Frontal cortex (tissue), 4 donors: ENCODE measurements around the gene GOLGA1. TPM values are rescaled to one million over a fixed set of nuclear protein-coding genes. Genes with fewer than 3 reads are reported as not detected.
"Not testable (repeated sequence)": the region's sequence is repeated elsewhere in the genome, so short reads cannot be mapped to it uniquely, and the experiment has no call there.

ENCODE experiments used
- DNase-seq, 2 donors: peaks; one replicate each; pipeline ENCODE4 v3.0.0; 2012; ENCODE audit warnings: low spot score in 2 of 2
- FAIRE-seq: peaks from 2 replicates; lab custom pipeline; 2012; peaks lifted over from hg19 to GRCh38; lab: Jason Lieb, UNC
- total RNA-seq: library from RNA; depleted of rRNA; stranded (reverse); fragments of >200 nt; gene quantifications from one replicate; pipeline ENCODE4 v1.2.3, GENCODE V29; 2014
- donor health status: control.
- donor health status: control.
- donor health status: control.

GOLGA1 gene
- total RNA-seq, 1 donor from 2014 or later: 14.3 TPM

DNA sequence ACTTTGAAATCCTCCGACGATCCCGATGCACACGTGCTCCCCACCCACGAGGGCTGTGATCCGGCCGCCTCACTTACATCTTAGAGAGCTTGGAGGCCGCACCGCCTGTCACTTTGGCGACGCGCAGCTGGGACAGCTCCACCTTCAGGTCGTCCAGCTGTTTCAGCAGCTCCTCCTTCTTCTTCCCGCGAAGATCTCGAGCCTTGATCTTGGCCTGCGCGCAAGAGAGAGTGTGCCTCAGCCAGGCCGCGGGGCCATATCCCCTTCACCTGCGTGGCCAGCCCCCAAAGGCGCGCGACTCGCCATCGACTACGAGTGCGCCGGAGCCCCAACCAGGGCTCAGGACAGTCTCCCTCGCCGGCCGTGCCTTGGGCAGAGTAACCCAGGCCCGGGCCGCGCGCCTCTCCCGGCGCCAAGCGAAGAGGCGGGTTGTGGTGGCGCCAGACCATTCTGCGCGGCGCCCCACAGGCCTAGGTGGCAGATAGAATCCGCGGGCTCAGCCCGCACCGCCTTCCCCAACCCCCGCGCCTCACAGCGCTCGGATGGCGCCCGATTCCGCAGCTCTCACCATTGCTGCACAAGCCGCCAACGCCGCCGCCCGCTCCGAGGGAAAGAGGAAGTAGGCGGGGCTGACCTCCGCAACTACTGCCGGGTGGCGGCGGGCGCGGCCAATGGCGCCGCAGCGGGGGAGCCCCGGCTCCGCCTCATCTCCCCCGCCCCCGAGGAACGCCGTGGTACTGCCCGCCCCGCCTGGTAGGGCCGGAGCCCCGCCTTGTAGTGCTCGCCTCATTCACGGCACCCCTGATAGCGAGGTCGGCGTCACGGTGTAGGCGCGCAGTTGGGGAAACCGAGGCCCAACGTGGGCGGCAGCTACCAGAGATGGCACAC, 79.3 kb downstream of the GOLGA1 start, which contains the start of the genes ARPC5L and RPL35:
Gene ARPC5L (plus strand): TSS at position 789 of the 888 bp plus-strand sequence. CDS start 7,161 bp downstream, outside the sequence.
Gene RPL35 (minus strand): TSS at position 616 of the 888 bp plus-strand sequence. CDS start 45 bp downstream, at position 571.
- DNase-seq: peak; percentile 99
- FAIRE-seq: no peak

DNA sequence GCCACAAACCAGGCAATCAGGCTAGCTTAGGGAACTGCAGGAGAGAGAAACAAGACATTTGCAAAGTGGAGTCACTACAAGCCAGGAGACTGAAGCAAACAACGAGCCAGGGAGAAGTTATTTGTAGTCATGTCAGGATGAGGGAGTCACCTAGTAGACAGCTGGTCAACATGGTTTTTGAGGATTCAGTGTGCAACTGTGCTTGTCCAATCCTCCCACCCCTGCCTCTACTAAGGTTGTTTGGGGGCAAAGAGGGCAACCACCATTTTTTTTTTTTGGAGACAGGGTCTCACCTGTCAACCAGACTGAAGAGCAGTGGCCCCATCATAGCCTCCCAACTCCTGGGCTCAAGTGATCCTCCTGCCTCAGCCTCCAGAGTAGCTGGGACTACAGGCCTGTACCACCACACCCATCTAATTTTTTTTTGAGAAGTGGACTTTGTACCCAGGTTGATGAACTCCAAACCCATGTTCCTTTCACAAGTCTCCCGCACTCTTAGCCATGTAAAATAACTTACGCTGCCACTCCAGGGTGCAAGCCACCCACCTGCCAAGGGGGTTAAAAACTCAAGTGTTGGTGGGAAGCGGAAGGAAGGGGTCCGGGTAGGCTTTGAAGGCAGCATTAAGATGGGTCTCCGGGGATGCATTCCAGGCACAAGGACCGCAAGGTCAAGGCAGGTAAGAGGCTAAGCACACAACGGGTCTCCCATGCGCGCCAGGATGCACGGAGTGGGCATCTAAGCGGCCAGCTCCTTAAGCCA, 80.1 kb downstream of the GOLGA1 start:
- DNase-seq (no peak), FAIRE-seq (no peak)

DNA sequence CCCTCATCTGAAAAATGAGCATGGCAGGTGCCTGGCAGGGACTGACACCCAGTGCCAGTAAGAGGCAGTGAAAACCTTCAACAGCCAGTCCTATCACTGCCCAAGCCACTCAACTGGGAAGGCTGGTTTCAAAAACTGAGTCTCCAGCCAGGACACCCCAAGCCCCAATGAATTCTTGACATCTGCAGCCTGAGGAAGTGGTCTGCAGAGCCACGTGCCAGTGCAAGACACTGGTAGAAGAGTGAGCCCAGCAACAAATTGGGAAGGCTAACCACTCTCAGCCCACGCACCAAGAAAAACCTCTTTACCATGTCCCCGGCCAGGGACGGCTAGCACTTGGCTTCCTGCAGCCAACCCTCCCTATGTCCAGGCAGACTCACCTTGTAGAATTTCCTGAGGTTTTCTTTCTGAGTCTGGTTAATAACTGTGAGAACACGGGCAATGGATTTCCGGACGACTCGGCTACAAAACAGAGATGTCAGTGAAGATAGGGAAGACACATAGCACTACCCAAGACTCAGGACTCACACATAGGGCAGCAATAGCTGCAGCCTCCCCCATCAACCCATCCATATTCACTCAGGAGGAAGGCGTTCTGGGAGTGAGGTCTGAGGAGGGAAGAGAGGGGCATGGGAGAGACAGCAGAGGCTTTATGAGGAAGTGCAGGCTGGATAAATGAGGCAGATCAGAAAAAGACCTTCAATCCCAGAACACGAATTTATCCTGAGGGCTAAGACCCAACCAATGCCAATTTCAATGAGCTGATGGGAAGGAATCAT, 80.9 kb downstream of the GOLGA1 start:
- DNase-seq (no peak), FAIRE-seq (no peak)

DNA sequence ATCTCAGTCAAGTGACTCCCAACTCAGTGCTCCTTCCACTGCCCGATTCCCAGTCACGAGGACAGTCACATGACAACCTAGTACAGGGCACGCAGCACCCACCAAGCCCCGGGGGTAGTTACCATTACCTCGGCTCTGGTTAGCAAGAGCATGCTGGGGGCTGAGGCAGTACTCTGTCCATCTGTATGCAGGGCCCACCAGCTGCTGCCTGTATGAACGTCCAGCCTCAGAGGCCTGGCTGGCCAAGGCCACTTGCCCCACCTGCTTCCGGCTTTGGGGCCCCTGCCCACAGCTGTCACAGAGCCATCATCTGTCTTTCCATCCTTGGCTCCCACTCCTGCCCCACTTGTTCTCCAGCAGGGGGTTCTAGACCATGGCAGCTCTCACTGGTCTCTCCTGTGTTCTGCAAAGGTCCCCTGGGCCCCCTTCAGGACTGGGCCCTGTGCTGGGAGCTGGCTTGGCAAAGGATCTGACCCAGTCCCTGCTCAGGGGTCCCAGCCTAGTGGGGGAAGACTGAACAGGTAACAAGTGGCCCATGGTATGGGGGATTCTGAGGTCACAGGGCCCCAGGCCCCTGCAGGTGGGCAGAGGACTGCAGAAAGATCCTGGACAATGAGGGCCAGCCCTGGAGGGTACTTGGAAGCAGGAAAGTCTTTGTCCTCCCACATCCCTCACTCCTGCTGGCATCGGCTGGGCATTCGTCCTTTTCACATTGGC, 82.4 kb downstream of the GOLGA1 start:
- FAIRE-seq (no peak), DNase-seq (no peak)

DNA sequence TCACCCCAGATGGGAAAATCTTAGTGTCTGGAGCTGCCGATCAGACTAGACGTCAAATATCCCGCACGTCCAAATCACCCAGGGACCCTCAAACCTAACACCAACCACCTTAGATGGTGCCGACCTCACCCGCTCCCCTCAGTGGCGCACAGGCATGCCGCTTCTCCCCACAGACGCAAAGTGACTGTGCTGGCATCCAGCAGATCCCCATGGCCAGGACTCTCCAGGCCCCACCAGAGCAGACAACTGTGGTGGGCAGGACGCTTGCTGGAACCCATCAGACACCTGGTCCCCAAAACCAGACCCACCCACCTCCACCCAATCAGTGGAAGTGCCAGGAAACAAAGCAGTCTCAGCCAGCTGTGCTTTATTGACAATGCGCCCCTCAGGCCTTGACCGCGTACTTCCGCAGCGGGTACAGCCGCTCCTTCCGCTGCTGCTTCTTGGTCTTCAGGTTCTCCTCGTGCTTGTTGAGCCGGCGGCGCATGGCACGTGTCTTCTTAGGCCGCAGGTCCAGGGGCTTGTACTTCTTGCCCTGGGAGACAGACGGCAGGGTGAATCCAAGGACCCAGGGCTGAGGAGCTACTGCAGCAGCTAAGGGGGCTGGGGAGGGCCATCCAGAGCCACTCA, 83.2 kb downstream of the GOLGA1 start:
- no peak for DNase-seq

DNA sequence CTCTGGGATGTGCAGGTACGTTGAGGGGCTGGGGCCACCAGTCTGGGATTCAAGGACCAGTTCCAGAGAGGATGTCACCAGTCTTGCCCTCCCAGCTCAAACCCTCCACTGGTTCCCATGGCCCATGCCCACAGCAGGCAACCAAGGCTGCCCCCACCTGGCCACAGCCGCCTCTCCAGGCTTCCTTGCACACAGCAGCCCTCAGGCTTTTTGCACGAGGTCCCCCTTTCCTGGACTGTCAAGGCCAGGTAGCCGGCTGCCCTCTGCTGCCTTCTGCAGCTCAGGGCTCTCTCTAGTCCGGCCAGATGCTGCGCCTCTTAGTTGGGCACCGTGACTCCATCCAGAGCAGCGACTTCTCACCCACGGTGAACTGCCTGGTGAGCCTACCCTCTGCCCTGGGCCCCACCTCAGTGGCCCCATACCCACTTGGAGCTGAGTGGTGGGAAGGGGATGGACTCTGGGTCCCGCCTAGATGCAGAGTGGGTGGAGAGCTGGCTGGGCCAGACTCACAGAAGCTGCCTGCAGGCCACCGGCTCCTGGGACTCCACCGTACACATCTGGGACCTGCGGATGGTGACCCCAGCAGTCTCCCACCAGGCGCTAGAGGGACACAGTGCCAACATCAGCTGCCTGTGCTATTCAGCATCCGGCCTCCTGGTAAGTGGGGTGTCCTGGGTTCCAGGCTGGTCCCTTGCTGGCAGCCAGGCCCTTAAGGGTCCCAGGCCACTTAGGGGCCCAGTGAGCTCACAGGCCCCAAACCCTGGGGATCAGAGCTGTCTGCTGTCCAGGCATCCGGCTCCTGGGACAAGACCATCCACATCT, 84.7 kb downstream of the GOLGA1 start:
- no peak for DNase-seq
- FAIRE-seq: no peak

More for the DNA sequence above, 83.2 kb downstream of the GOLGA1 start:
- no peak for FAIRE-seq

DNA sequence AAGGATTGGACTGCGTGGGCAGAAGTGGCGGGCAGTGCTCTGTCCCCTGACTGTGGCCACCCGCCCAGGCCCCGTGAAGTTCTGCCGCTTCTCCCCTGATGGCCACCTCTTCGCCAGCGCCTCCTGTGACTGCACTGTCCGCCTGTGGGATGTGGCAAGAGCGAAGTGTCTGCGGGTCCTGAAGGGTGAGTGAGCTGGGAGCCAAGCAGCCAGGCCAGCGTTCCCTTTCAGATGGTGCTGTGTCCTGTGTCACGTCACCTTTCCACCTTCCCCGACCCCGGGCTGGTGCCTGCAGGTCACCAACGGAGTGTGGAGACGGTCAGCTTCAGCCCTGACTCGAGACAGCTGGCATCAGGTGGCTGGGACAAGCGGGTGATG, 85.3 kb downstream of the GOLGA1 start:
- DNase-seq (no peak), FAIRE-seq (no peak)

DNA sequence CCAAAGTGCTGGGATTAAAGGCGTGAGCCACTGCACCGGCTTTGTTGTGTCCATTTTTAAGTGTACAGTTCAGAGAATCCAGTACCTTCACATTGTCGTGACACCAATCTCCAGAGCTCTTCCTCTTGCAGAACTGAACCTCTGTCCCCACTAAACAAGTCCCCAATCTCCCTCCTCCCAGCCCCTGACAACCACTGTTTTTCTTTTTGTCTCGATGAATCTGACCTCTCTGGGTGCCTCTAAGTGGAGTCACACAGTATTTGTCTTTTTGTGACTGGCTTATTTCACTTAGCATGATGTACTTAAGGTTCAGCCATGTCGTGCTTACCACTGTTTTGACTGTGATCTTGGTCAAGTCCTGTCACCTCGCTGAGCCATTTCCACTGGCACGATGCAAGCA, 86.1 kb downstream of the GOLGA1 start:
- FAIRE-seq (no peak), DNase-seq (no peak)

DNA sequence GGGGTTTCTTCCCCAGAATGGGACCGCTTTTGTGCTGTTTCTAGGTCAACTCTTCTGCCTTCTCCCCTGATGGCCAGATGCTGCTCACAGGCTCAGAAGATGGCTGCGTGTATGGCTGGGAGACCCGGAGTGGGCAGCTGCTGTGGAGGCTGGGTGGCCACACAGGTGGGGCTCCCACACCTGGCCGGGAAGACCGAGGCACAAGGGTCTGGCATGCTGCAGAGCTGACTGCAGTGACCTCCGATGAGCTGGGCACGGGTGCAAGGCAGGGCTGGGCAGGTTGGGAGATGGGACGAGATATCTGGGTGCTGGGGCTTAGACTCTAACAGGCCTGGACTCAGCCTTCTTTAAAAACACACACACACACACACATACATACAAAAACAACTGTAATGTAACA, 86.7 kb downstream of the GOLGA1 start:
- FAIRE-seq (no peak), DNase-seq (no peak)

DNA sequence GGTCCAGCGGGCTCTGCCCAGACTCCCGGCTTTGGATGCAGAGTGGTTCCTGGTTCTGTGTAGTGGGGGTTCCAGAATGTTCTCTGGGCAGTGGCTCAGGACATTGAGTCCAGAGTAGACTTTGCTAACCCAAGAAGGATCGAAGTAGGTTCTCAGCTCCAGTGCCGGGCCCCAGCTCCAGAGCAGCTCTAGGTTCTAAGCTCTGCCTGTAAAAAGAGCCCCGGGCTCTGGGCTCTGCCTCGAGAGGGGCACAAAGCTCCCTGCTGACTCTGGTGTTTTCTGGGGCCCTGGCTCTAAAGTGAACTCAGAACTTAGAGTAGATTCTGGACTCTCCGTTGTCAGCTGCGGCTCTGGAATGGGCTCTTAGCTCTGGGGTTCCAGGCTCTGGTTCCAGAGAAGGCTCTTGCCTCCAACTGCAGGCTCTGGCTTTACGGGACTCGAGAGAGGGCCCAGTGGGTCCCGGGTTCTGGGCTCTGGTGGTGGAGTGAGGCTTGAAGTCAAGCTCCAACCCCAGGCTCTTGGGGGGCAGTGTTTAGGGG, 87.2 kb downstream of the GOLGA1 start:
- no peak for FAIRE-seq

DNA sequence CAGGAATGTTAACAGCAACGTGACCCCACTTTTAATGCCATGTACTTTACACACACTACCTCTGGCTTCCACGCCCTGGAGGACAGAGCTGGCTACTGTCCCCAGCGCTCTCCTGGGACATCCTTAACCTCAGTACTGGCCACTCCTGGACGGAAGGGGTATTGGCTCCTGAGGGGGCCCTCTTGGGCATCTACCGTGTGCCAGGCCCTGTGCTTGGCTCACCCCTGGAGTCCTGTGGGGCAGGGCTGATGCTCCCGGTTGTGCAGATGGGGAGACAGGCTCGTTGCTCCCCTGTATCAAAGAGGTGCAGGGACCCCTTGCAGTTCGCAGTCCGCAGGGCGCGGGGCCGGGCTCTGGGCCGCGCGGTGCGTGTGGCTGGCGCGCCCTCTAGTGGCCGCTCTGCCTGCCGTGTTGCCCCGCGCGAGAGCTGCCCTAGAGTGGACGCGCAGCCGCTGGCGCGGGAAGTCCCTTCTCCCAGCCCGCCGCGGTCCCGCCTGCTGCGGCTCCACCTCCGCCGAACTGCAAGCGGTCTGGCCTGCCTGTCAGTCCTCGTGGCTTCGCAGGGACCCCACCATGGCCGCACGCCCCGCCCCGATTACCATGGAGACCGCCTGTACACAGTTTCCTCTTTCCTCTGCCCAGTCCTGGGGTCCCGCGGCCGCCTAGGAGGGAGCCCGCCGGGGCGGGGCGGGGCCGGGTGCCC, 87.9 kb downstream of the GOLGA1 start, which contains the start of gene WDR38:
Gene WDR38 (plus strand): TSS at position 632 of the 703 bp plus-strand sequence. CDS start 72 bp downstream, outside the sequence.
- no peak for FAIRE-seq
- DNase-seq: peak; percentile 86 to 92

More for the DNA sequence above, 87.2 kb downstream of the GOLGA1 start:
- DNase-seq: no peak

DNA sequence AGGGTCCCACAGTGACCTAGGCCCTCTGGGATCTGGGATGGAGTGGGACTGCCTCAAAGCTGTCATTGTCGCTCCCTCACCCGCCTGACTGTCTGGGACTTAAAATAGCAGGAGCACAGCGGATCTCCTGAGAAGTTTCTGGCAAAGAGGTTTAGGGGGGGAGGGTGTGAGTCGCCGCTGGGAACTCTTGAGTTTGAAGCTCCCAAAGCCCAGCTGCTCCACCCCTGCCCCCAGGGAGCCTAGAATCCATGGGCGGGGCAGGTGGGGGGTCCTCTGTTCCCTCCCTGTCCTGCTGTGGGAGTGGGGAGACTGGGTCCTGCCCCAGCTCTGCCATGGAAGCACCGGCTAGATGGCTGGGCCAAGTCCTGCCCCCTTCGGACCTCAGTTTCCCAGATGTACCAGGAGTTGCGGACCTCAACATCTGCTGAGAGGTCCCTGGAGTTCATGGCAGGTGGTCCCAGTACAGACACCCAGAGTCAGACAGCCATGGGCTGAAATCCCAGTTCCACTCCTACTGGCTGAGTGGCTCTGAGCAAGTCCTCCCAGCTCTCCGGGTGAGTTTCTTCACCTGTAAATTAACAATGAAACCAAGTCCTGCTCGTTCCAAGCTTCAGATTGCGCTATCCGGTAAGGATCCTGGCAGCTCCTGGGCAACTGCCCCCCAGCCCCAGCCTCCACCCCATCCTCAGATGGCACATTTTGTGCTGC, 88.6 kb downstream of the GOLGA1 start:
- DNase-seq (no peak), FAIRE-seq (no peak)

DNA sequence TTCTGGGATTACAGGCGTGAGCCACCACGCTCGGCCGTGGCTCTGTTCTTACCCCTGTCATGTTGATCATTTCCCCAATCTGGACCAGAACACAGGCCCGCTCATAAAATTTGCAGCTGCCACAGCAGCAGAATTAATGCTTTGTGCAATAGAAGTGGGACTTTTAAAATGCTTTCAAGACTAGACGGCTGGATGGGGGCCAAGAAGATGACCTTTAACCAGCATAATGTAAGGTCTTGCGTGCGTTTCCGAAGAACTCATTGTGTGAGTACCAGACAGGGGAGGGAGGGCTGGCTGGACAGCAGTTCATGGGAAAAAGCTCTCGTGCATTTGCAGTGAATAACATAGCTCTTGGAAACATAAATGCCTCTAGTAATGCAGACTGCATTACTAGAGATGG, 91.1 kb downstream of the GOLGA1 start:
- no peak for FAIRE-seq

DNA sequence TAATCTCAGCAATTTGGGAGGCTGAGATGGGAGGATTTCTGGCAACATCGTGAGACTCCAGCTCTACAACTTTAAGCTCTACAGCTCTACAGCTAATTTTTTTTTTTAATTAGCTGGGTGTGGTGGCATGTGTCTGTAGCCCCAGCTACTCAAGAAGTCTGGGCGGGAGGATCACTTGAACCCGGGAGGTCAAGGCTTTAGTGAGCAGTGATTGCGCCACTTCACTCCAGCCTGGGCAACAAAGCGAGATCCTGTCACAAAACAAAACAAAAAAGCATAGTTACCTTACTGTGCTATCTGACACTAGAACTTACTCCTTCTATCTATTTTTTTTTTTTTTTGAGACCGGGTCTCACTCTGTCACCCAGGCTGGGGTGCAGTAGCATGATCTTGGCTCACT, 93.9 kb downstream of the GOLGA1 start:
- DNase-seq (no peak), FAIRE-seq (no peak)

More for the DNA sequence above, 91.1 kb downstream of the GOLGA1 start:
- DNase-seq: no peak

DNA sequence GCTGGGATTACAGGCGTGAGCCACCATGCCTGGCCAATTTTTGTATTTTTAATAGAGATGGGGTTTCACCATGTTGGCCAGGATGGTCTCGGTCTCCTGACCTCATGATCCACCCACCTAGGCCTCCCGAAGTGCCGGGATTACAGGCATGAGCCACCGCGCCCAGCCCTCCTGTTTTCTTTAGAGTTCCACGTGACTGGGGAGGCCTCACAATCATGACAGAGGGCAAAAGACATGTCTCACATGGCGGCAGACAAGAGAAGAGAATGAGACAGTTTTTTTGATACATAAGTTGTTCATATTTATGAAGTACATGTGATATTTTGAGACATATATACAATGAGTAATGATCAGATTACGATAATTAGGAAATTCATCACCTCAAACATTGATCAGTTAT, 94.4 kb downstream of the GOLGA1 start:
- not testable (repeated sequence) for DNase-seq, FAIRE-seq

DNA sequence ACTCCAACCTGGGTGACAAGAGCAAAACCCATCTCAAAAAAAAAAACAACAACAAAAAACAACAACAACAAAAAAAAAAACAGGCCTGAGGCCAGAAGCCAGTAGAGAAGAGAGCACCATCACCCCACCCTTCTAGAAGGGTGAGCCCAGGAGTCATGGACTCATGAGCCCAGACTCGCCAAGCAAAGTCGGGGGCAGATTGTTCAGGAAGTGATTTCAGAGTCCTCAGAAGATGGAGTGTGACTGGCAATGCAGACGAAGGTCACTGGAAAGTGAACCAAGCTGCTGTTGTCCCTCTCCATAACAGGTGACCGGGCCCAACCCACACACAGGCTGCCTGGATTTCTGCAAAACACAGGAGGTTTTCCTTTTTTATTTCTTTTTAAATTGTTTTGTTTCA, 96.6 kb downstream of the GOLGA1 start:
- no peak for FAIRE-seq
- DNase-seq: no peak
